Endometrium (tissue), 2 donors: ENCODE measurements around the gene ANO9.
"Not testable (repeated sequence)": the region's sequence is repeated elsewhere in the genome, so short reads cannot be mapped to it uniquely, and the experiment has no call there.

Experiments used
- FAIRE-seq: peaks from 2 replicates; lab custom pipeline; 2012; peaks lifted over from hg19 to GRCh38; lab: Jason Lieb, UNC
- donor health status: control.
- donor health status: control.

ANO9 gene

DNA sequence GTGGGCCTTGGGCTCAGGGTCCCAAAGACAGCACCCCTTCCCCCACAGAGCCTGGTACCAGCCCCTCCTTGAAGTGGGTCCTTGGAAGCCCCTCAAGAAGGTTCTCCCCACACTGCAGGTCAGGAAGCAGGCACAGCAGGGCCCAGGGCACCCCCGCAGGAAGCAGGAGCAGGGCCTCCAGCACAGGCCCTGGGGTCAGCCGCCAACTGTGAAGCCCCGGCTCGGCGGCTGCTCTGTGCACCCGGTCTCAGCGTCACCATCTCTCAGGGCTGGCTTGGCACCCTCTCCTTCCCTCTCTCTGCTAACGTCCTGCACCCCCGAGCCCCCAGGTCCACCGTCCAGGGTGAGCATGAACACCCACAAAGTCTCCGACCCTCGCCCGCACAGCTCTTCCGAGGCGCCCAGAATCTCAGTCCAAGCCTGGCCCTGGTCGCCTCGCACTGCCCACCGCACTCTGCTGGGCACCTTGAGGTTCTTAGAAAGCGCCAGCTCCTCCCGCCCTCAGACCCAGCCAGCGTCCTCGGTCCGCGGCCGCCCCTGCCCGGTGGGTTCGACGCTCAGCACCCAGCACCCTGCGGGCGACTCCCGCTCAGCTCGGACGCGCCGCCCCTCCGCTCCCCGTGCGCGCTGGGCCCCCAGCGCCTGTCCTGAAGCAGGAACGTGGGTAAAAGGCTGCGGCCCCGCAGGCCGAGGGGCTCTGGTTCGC is 25.6 kb downstream of the ANO9 start:
- no peak for FAIRE-seq

DNA sequence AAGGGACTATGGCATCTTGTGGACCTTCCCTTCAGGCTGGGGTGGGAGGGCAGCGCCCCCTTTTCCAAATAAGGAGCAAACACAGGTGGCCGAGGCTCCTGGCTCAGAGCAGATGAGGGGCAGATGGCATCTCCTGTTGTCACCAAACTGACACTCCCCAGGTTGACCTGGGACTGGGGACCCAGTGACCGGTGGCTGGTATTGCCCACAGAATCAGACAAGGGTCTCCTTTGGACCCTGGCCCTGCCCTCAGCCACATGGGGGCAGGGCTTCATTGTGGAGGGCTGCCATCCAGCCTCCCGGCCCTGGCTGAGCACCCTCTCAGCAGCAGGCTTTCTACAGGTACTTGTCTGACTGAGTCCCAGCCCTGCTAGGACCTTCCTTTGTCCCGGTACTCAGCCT is 26.2 kb downstream of the ANO9 start:
- FAIRE-seq = no peak

DNA sequence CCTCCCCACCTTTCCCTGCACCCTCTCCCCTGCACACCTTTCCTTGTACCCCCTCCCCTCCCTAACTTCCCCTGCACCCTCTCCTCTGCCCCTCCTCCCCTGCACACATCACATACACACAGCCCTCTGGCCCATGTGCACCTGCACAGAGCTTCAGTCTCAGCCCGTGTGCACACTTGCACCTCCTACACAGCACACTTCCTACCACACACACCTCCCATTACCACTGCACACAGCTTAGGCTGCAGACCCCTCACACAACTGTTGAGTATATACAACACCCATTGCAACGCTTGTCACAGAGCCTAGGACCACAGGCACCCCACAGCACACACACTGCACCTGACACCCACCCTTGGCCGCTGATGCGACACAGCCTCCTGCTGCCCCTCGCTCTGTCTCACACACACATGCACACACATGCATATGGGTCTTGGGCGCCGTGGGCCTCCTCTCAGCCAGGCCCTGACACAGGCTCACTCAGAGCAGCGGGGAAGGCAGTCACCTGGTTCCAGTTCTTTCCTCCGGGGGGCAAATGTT is 27.4 kb downstream of the ANO9 start:
- FAIRE-seq = no peak

DNA sequence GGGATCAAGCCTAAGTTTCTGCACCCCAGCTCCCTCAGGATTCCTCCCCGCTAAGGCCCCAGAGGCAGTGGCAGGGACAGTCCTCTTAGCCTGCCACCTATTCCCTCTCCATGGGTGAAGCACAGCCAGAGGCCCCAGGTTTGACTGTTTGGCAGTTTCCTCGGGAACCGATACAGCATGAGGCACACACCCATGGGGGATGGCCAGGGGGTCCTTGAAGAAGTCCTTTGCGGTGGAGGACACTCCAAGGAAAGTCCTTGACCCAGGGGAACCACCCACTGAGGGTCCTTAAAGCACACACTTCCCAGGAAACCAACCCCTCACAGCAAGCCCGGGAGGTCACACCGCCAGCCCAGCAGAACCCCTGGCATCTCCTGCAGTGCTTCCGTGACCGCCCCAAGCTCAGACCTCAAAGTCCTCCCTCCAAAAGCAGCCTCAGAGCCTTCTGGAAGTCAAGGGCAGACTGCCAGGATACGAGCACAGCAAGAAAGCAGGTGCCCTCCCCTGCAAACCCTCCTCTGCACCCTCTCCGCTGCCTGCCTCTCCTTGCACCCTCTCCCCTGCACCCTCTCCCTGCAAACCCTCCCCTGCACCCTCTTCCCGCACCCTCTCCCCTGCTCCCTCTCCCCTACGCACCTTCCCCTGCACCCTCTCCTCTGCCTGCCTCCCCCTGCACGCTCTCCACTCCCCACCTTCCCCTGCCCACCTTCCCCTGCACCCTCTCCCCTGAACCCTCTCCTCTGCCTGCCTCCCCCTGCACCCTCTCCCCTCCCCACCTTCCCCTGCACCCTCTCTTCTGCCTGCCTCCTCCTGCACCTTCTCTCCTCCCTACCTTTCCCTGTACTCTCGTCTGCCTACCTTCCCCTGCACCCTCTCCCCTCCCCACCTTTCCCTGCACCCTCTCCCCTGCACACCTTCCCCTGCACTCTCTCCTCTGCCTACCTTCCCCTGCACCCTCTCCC is 28.4 kb downstream of the ANO9 start:
- no peak for FAIRE-seq

DNA sequence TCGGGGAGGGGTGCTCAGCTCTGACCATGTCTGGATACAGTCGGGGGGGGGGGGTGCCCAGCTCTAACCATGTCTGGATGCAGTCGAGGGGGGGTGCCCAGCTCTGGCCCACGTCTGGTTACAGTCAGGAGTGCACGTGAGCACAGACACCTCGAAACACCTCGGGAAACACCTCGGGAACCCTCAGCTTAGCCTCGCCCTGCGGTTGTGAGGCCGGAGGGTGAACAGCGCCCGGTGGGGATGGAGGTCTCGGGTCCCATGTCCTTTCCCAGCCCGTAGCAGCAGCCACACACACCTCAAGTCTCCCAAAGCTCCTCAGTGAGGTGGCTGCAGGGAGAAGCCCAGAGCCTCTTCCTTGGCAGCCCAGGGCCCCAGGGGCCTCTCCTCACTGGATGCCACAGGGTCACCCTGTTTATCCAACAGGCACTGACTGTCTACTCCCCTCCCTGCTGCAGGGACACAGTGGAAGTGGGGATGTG is 29.1 kb downstream of the ANO9 start:
- no peak for FAIRE-seq

DNA sequence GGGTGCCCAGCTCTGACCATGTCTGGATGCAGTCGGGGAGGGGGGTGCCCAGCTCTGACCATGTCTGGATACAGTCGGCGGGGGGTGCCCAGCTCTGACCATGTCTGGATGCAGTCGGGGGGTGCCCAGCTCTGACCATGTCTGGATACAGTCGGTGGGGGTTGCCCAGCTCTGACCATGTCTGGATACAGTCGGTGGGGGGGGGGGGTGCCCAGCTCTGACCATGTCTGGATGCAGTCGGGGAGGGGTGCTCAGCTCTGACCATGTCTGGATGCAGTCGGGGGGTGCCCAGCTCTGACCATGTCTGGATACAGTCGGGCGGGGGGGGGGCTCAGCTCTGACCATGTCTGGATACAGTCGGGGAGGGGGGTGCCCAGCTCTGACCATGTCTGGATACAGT is 30.3 kb downstream of the ANO9 start:
- FAIRE-seq = not testable (repeated sequence)

DNA sequence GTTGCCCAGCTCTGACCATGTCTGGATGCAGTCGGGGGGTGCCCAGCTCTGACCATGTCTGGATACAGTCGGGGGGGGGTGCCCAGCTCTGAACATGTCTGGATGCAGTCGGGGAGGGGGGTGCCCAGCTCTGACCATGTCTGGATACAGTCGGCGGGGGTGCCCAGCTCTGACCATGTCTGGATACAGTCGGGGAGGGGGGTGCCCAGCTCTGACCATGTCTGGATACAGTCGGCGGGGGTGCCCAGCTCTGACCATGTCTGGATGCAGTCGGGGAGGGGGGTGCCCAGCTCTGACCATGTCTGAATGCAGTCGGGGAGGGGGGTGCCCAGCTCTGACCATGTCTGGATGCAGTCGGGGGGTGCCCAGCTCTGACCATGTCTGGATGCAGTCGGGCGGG is 31.1 kb downstream of the ANO9 start:
- not testable (repeated sequence) for FAIRE-seq

DNA sequence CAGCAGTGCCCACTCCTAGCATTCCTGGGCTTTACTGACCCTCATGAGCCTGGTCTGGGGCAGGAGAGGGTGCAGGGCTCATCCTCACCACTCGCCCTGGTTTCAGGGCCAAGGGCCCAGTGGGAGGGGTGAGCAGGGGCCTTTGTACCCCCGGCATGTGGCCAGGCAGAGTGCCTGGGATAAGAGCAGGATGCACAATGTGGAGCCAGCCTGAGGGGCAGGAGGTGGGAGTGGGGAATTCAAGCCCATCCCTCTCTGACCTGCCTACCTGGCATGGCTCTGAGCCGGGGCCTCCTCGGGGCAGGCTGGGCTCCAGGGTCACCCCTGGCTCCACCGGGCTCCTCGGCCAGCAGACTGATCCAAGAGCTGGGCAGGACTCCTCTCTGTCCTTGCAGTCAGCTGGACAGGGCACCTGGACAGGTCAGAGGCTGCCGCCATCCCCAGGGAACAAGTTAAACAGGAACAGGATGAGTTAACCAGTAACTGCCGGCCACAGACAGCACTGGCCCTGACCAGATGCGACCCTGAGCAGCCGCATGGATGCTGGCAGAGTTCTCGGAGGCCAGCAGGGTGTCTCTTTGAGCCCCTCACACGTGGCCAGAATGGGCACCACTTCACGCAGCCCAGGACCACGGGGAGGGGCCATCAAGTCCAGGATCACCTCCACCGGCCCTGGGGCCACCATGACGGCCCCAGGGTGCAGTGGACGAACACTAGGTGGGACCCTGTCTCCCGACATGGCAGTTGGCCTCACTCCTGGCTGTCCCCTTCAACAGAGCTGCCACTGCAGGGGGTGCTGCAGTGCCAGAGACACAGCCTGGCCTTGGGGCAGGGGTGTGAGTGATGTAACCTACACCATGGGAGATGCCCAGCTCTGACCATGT is 32.0 kb downstream of the ANO9 start:
- FAIRE-seq = no peak

DNA sequence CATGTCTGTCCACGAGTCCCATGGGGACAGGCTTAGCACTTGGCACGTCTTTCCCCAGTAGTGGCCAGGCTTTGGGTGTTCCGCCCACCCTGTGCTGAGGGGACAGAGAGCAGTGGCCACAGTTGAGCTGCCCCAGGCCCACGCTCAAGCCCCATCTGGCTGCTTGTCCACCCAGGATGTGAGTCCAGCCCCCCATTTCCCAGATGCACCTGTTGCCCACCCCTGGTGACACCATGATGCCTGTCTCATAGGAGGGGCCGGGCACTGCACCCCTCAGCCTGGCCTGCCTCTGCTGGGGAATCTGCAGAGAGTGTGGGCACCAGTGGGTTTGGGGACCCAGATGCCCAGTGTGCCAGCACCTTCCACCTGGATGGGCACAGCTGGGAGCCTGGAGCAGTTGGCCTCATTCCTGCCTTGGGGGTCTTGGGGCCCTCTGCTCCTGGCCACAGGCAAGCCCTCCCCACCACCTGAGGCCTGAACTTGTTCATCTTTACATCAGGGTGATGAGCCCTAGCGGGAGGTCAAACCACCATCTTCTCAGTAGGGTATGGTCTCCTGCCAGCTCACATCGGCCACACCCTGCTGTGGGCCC is 32.7 kb downstream of the ANO9 start:
- FAIRE-seq = no peak

DNA sequence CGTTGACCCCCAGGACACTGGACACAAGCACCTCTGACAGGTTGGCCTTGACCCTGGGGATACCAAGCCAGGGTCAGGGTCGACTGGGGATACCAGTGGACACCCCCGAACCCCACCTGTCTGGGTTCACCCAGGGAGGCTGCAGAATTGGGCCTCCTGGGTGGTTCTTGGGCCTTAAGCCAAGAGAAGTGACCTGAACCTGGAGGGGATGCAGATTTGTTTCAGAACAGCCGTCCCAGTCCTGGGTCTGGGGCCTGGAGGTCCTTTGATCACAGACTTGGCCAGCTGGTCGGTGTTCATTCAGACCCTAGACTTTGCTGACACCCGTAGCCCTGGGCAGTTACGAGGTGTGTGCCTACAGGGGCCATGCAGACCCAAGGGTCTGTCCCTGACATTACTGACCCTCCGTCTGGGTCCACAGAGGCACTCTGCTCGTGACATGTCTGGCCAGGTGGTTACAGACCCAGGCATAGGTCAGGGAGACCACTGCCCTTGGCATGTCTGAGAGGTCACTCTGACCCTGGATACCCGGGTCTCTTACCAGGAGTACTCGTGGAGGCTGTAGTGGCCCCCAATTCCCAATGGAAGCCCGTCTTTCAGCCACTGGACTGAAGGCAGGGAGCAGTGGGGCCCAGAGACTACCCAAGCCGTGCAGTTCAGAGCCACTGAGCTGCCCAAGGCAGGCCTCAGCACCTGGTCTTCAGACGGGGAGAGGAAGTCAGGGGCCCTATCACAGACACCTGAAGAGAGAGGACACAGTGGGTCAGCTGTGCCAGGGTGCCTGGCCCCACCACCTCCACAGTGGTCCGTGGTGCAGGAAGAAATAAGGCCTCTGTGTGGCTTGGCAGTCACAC is 33.4 kb downstream of the ANO9 start:
- FAIRE-seq = no peak

DNA sequence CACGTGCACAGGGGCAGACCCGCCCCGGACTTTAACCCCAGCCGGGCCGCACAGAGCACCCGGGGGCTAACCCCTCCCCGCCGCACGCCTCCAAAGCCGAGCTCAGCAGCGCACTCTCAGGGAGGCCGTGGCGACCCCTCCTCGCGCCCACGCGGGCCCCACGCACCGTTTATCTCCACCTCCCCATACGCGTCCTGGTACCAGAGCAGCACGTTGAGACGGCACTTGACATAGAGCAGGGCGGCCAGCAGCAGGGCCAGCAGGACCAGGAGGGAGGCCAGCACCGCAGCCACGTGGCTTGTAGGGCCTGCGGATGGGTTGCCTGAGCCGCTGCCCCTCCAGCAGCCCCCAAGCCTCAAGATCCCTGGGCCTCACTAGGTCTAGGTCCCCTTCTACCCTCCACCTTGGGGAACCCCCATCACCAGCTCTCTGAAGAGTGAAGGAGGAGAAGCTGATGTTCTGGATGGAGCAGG is 34.1 kb downstream of the ANO9 start:
- no peak for FAIRE-seq

DNA sequence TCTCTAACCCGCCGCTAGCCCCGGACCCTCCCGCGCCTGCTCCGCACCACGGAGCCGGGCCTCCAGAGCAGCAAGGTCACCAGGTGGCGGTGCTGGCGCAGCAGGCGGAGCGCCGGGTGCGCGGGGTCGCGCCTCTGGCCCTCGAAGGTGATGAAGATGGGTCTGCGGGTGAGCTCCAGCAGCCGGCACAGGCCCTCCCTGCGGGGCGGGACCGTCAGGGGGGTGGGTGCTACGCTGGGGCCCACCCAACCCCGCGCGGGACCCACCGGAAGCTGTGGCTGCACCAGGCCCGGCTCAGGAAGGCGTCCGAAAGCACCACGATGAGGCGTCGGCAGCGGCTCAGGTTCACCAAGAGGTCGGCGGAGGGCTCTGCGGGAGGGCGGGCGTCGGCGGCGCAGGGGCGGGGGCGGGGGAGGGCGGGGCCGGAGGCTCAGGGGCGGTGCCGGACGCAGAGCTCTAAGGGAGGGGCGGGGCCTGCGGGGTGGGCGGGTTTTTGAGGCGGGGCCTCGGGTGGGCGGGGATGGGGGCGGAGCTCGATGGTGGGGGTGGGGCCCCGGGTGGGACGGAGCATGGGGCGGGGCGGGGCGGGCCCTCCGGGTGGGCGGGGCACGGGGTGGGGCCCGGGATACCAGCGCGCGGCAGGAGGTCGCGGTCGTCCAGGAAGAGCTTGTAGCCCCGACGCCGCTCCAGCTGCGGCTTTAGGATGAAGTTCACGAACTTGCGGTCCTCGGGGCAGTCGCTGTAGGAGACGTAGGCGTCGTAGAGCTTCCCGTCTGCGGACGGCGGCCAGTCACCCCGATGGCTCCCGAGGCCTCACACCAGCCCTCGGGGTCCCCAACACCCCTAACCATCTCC is 34.8 kb downstream of the ANO9 start:
- no peak for FAIRE-seq

DNA sequence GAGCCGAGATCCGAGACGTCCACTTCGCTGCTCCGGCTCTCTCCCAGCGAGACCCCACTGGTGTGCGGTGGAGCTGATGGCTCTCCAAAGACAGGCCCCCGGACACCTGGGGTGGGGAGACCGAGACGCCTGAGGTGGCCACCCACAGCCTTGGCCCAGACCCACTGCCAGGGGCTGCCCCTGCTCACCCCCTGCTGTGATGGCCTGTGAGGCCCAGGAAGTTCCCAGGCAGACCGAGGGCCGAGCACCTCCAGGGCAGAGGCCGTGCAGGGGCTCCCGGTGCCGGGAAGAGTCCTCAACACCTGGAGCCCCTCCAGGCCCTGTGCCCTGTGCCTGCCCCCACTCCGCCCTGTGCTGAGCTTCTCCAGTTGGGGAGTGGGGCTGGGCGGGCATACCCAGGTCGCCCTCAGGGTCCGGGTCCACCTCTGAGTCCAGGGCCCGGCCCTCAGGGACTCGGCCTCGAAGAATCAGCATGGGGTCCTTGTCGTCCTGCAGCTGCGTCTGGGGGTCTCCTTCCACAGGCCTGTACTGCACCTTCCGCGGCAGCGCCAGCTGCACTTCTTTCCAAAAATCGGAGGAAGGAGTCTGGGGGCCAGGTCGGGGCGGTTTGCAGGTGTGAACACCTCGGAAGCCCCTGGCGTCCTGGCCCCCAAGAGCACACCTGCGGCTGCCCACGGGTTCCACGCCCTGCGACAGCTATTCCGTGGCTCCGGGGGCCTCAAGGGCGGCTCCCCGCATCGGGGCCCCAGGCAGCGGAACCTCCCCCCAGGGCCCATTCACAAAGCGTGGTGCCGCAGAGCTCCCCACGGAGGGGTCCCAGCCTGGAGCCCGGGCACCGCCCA is 35.6 kb downstream of the ANO9 start:
- no peak for FAIRE-seq

DNA sequence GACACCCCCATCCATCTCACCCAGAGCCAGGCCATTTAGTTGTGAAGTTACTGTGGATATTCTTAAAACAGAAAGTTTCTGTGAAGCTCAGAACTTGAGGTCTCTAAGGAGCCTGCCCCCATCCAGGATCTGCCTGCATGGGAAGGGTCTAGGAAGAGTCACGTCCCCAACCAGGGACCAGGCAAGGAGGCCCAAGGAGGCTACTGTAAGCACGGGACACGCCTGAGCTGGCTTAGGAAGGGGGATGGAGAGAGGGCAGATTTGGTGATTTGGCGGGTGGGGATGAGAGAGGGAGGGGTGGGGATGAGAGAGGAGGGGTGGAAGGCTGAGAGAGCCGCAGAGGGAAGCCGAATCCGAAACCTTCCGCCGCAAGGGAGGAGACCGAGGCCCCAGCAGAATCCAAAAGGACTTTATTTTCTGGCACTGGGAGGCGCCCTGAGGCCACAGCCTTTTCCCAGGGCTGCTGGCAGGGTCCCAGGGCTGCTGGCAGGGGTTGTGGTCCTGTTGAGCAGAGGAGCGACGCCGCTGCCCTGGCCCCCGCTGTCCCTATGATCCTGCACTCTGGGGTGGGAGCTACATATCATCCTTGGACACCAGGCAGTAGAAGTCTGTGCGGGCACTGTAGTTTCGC is 36.4 kb downstream of the ANO9 start:
- no peak for FAIRE-seq

DNA sequence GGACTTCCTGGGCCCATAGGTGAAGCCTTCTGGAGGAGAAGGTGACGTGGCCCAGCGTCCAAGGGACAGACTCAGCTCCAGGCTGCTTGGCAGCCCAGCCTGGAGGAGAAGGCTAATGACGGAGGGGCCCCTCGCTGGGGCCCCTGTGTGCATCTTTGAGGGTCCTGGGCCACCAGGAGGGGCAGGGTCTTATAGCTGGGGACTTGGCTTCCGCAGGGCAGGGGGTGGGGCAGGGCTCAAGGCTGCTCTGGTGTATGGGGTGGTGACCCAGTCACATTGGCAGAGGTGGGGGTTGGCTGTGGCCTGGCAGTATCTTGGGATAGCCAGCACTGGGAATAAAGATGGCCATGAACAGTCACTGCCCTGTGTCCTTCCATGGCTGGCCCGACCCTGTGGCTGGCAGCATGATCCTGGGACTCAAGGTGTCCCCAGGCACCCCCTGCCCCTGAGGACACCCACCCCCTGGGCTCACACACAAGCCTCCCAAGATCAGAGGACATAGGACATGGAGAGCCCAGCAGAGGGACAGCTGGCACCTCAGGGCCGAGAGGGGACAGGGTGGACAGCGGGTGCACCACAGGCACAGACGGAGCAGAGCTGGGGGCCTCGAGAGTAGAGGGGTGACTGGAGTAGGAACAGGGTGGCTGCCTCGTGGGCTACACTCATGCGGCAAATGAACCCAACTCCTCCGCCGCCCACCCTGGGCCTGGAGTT is 37.1 kb downstream of the ANO9 start:
- FAIRE-seq = no peak

DNA sequence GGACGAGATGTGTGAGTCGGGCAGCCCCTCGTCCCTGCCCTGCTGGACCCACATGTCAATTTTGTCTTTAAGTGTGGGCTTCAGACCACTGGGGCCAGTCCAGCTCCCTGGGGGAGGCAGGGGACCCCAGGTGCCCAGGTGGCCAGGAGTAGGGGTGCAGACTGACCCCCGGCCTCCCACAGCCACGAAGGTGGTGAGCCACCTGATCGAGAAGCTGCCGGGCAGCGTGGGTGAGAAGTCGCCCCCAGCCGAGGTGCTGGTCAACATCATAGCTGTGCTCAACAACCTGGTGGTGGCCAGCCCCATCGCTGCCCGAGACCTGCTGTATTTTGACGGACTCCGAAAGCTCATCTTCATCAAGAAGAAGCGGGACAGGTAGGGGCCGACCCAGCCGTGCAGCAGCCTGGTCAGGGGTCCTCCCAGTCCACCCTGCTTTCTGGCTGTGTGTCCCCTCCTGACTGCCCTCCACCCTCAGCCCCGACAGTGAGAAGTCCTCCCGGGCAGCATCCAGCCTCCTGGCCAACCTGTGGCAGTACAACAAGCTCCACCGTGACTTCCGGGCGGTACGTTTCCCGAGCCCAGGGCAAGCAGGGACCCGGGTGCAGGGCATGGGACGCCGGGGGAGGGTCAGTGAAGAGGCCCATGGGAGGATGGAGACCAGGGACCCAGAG is 37.9 kb downstream of the ANO9 start:
- no peak for FAIRE-seq
